ENCODE results near the gene GIPR. TPM values are rescaled to one million over a fixed set of nuclear protein-coding genes. Genes with fewer than 3 reads are reported as not detected.
"Not testable (repeated sequence)": the region's sequence is repeated elsewhere in the genome, so short reads cannot be mapped to it uniquely, and the experiment has no call there.

The GIPR gene
- total RNA-seq (2014; rRNA removed; shearing (Covaris generic)) (not detected in 2 replicates), polyA plus RNA-seq (2016; fragmentation: Nextera tagmentation; extraction: Ambion mirVana) (not detected in 2 replicates)

GRCh38 chr19:45667620-45668341, at the start of gene GIPR:
Gene GIPR (plus strand): TSS chr19:45668221. CDS start chr19:45669521, 1,300 bp downstream.
- in situ Hi-C loops (cut with MboI) = no loop called here
- no peak for TF ChIP-seq EZH2phosphoT487 (IDR thresholded peaks at IDR 0.05; ENCODE audit: insufficient read depth, low read depth)
- no peak for TF ChIP-seq EZH2 (IDR thresholded peaks at IDR 0.05; ENCODE audit: insufficient read depth, poor library complexity, severe bottlenecking)
- peak; percentile 72 for DNase-seq

GRCh38 chr19:45621389-45621788, 46.6 kb upstream of the GIPR start:
- in situ Hi-C loops (cut with MboI) = no loop called here
- H3K9ac ChIP-seq = no peak overlapping the region
- peaks cover 12% of the 10 kb centered on the region; the same call in 1 of the 2 replicates for H3K36me3 ChIP-seq (ENCODE audit: low read depth)
- H3K27me3 ChIP-seq (replicated peaks; ENCODE audit: insufficient read depth) = no peaks in the 10 kb centered on the region
- no peaks in the 10 kb centered on the region for H3F3A ChIP-seq (ENCODE audit: insufficient read depth)
- no peaks in the 10 kb centered on the region for H3K9me2 ChIP-seq (ENCODE audit: insufficient read depth)
- H3K9me3 ChIP-seq (ENCODE audit: low read depth) = no peaks in the 10 kb centered on the region
- no peak overlapping the region for H3K27ac ChIP-seq
- no peaks in the 10 kb centered on the region for H3K79me2 ChIP-seq (ENCODE audit: insufficient read depth)
- H4K20me1 ChIP-seq (ENCODE audit: insufficient read depth) = no peaks in the 10 kb centered on the region
- no peak overlapping the region for H3K4me2 ChIP-seq (ENCODE audit: unreplicated experiment)
- no peak overlapping the region for H2AFZ ChIP-seq
- 87 to 90% methylated on average over 15 to 17 of the region's 17 CpGs for WGBS, 2 experiments (ENCODE audit: low coverage in 1 of 2, low lambda C conversion rate in 2 of 2, missing lambda C conversion rate in 2 of 2)
- DNase-seq = no peak
- no peak for TF ChIP-seq EZH2phosphoT487 (IDR thresholded peaks at IDR 0.05; ENCODE audit: insufficient read depth, low read depth)
- TF ChIP-seq EZH2 (IDR thresholded peaks at IDR 0.05; ENCODE audit: insufficient read depth, poor library complexity, severe bottlenecking) = no peak
- no peak overlapping the region for H3K4me3 ChIP-seq
- H3K4me1 ChIP-seq (ENCODE audit: insufficient read depth) = no peaks in the 10 kb centered on the region

More at GRCh38 chr19:45667620-45668341, at the start of gene GIPR:
- Histone ChIP-seq H4K20me1 (ENCODE audit: insufficient read depth) (no peaks in the 10 kb centered on the region), H3K9ac (peak within 1 kb of the TSS; percentile 53), H3F3A (ENCODE audit: insufficient read depth) (no peaks in the 10 kb centered on the region), H3K9me2 (ENCODE audit: insufficient read depth) (no peaks in the 10 kb centered on the region), H3K79me2 (ENCODE audit: insufficient read depth) (no peaks in the 10 kb centered on the region), H3K9me3 (ENCODE audit: low read depth) (no peaks in the 10 kb centered on the region), H3K36me3 (ENCODE audit: low read depth) (no peaks in the 10 kb centered on the region), H3K4me2 (ENCODE audit: unreplicated experiment) (peak within 1 kb of the TSS; percentile 88), H3K4me3 (peak within 1 kb of the TSS; percentile 67), H3K27me3 (replicated peaks; ENCODE audit: insufficient read depth) (0 out of 2 replicates have a peak, but pooled peaks cover 9% of the 10 kb centered on the region), H3K4me1 (ENCODE audit: insufficient read depth) (peaks cover 10% of the 10 kb centered on the region), H3K27ac (no peak within 1 kb of the TSS), H2AFZ (peak within 1 kb of the TSS; percentile 84)
- WGBS, 2 experiments (ENCODE audit: low coverage in 1 of 2, low lambda C conversion rate in 2 of 2, missing lambda C conversion rate in 2 of 2) = 16 to 32% methylated on average over 9 to 15 of the region's 15 CpGs

GRCh38 chr19:45621976-45622503, 46.0 kb upstream of the GIPR start:
- Histone ChIP-seq H3K36me3 (ENCODE audit: low read depth) (peaks cover 16% of the 10 kb centered on the region; the same call in 1 of the 2 replicates), H4K20me1 (ENCODE audit: insufficient read depth) (no peaks in the 10 kb centered on the region), H3K9me3 (ENCODE audit: low read depth) (no peaks in the 10 kb centered on the region), H3K4me1 (ENCODE audit: insufficient read depth) (no peaks in the 10 kb centered on the region), H3K9me2 (ENCODE audit: insufficient read depth) (no peaks in the 10 kb centered on the region), H3K4me2 (ENCODE audit: unreplicated experiment) (no peak overlapping the region), H3K79me2 (ENCODE audit: insufficient read depth) (no peaks in the 10 kb centered on the region), H3K27me3 (replicated peaks; ENCODE audit: insufficient read depth) (no peaks in the 10 kb centered on the region), H3F3A (ENCODE audit: insufficient read depth) (no peaks in the 10 kb centered on the region), H2AFZ (no peak overlapping the region), H3K27ac (no peak overlapping the region), H3K9ac (no peak overlapping the region), H3K4me3 (no peak overlapping the region)
- no peak for TF ChIP-seq EZH2 (IDR thresholded peaks at IDR 0.05; ENCODE audit: insufficient read depth, poor library complexity, severe bottlenecking)
- TF ChIP-seq EZH2phosphoT487 (IDR thresholded peaks at IDR 0.05; ENCODE audit: insufficient read depth, low read depth) = no peak
- no peak for DNase-seq
- in situ Hi-C loops (cut with MboI) = no loop called here
- WGBS, 2 experiments (ENCODE audit: low coverage in 1 of 2, low lambda C conversion rate in 2 of 2, missing lambda C conversion rate in 2 of 2) = 86 to 88% methylated on average over 3 to 6 of the region's 6 CpGs

DNA sequence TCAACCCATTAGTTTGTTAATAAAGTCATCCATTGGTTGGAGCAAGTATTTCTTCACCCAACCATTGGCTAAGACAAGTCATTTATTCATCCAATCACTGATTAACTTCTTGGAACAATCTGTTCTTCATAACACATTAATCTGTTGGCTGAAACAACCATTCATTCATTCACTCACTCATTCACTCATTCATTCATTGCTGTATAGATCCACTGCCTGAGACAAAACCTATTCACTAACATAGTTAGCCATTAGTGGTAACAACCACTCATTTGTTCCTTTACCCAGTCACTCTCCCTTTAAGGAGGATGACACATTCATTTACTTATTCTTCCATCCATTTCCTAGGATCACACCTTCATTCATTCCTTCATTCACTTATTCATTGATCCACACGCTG, 44.0 kb upstream of the GIPR start:
- Histone ChIP-seq H3K27me3 (replicated peaks; ENCODE audit: insufficient read depth) (no peaks in the 10 kb centered on the region), H3K4me3 (no peak overlapping the region), H3K9me2 (ENCODE audit: insufficient read depth) (no peaks in the 10 kb centered on the region), H3K27ac (no peak overlapping the region), H3K9ac (no peak overlapping the region), H3F3A (ENCODE audit: insufficient read depth) (no peaks in the 10 kb centered on the region), H3K9me3 (ENCODE audit: low read depth) (no peaks in the 10 kb centered on the region), H4K20me1 (ENCODE audit: insufficient read depth) (no peaks in the 10 kb centered on the region), H3K79me2 (ENCODE audit: insufficient read depth) (no peaks in the 10 kb centered on the region), H2AFZ (no peak overlapping the region), H3K4me2 (ENCODE audit: unreplicated experiment) (no peak overlapping the region), H3K4me1 (ENCODE audit: insufficient read depth) (no peaks in the 10 kb centered on the region), H3K36me3 (ENCODE audit: low read depth) (peaks cover 29% of the 10 kb centered on the region)
- no peak for TF ChIP-seq EZH2phosphoT487 (IDR thresholded peaks at IDR 0.05; ENCODE audit: insufficient read depth, low read depth)
- TF ChIP-seq EZH2 (IDR thresholded peaks at IDR 0.05; ENCODE audit: insufficient read depth, poor library complexity, severe bottlenecking) = no peak
- DNase-seq = no peak
- in situ Hi-C loops (cut with MboI) = no loop called here
- WGBS, 2 experiments (ENCODE audit: low coverage in 1 of 2, low lambda C conversion rate in 2 of 2, missing lambda C conversion rate in 2 of 2) = 94 to 100% methylated on average over 1 of the region's 1 CpG

DNA sequence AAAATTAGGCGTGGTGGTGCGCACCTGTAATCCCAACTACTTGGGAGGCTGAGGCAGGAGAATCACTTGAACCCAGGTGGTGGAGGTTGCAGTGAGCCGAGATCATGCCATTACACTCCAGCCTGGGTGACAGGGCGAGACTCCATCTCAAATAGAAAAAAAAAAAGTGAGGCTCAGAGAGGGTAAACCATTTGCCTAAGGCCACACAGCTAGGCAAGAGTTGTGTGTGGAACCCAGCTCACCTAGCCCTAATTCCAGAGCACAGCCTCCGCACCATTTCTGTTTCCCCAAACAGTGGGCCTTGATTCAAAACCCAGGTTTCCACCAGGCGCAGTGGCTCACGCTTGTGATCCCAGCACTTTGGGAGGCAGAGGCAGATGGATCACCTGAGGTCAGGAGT, 39.8 kb upstream of the GIPR start:
- H3K27me3 ChIP-seq (replicated peaks; ENCODE audit: insufficient read depth); H3K9me3 ChIP-seq (ENCODE audit: low read depth); H3K79me2 ChIP-seq (ENCODE audit: insufficient read depth); H2AFZ ChIP-seq; H3K27ac ChIP-seq; DNase-seq; H4K20me1 ChIP-seq (ENCODE audit: insufficient read depth); in situ Hi-C loops (cut with MboI); H3K4me3 ChIP-seq; H3K9me2 ChIP-seq (ENCODE audit: insufficient read depth); H3K4me2 ChIP-seq (ENCODE audit: unreplicated experiment); H3K9ac ChIP-seq: not testable (repeated sequence)
- H3K36me3 ChIP-seq (ENCODE audit: low read depth) = peaks cover 17% of the 10 kb centered on the region
- 98 to 99% methylated on average over 6 to 7 of the region's 7 CpGs for WGBS, 2 experiments (ENCODE audit: low coverage in 1 of 2, low lambda C conversion rate in 2 of 2, missing lambda C conversion rate in 2 of 2)
- peaks cover 14% of the 10 kb centered on the region for H3F3A ChIP-seq (ENCODE audit: insufficient read depth)
- H3K4me1 ChIP-seq (ENCODE audit: insufficient read depth) = peaks cover 17% of the 10 kb centered on the region

Measured in GM23248 (cell line).